HG02759 (cell line): Measurements from ENCODE around the gene PPAN.

Experiments
- ATAC-seq: cut with Tn5 transposase; IDR thresholded peaks from one replicate; pipeline ENCODE4 v1.9.1; 2021; ENCODE audit warnings: mild to moderate bottlenecking, moderate library complexity; ENCODE audit not compliant: unreplicated experiment

Gene PPAN

GRCh38 chr19:10112037-10112761, 6.0 kb downstream of the PPAN start:
- ATAC-seq, result no peak

- ATAC-seq, result no peak
Observed at GRCh38 chr19:10112895-10113591, 6.9 kb downstream of the PPAN start.

GRCh38 chr19:10113592-10113963, 7.4 kb downstream of the PPAN start:
- no peak for ATAC-seq

GRCh38 chr19:10113964-10114650, 7.9 kb downstream of the PPAN start:
- no peak for ATAC-seq

GRCh38 chr19:10114651-10115391, 8.7 kb downstream of the PPAN start:
- no peak for ATAC-seq

GRCh38 chr19:10115392-10116084, 9.4 kb downstream of the PPAN start:
- ATAC-seq, result no peak

- ATAC-seq, result no peak
Observed at GRCh38 chr19:10116085-10116865, 10.1 kb downstream of the PPAN start.

- ATAC-seq, result no peak
Observed at GRCh38 chr19:10116866-10117616, 10.9 kb downstream of the PPAN start.

- no peak for ATAC-seq
Observed at GRCh38 chr19:10118960-10119359, 12.8 kb downstream of the PPAN start.

GRCh38 chr19:10120538-10121189, 14.5 kb downstream of the PPAN start:
- no peak for ATAC-seq

GRCh38 chr19:10122045-10122444, 15.9 kb downstream of the PPAN start:
- no peak for ATAC-seq

GRCh38 chr19:10124429-10124828, 18.3 kb downstream of the PPAN start:
- no peak for ATAC-seq

GRCh38 chr19:10126213-10126639, 20.1 kb downstream of the PPAN start:
- no peak for ATAC-seq

- no peak for ATAC-seq
Observed at GRCh38 chr19:10132905-10133304, 26.7 kb downstream of the PPAN start.

GRCh38 chr19:10133596-10133995, 27.4 kb downstream of the PPAN start:
- ATAC-seq, result no peak

- ATAC-seq, result no peak
Observed at GRCh38 chr19:10134040-10134439, 27.9 kb downstream of the PPAN start.

GRCh38 chr19:10135551-10136334, 29.6 kb downstream of the PPAN start:
- no peak for ATAC-seq

GRCh38 chr19:10136936-10137335, 30.8 kb downstream of the PPAN start:
- no peak for ATAC-seq
